ENCODE results near the gene HDAC7. TPM values are rescaled to one million over a fixed set of nuclear protein-coding genes. Genes with fewer than 3 reads are reported as not detected.
A peak's percentile ranks its signal among the peaks of the same experiment; 100 is the strongest.

Gene HDAC7
- 50.0 and 50.4 TPM in 2 replicates for total RNA-seq

DNA sequence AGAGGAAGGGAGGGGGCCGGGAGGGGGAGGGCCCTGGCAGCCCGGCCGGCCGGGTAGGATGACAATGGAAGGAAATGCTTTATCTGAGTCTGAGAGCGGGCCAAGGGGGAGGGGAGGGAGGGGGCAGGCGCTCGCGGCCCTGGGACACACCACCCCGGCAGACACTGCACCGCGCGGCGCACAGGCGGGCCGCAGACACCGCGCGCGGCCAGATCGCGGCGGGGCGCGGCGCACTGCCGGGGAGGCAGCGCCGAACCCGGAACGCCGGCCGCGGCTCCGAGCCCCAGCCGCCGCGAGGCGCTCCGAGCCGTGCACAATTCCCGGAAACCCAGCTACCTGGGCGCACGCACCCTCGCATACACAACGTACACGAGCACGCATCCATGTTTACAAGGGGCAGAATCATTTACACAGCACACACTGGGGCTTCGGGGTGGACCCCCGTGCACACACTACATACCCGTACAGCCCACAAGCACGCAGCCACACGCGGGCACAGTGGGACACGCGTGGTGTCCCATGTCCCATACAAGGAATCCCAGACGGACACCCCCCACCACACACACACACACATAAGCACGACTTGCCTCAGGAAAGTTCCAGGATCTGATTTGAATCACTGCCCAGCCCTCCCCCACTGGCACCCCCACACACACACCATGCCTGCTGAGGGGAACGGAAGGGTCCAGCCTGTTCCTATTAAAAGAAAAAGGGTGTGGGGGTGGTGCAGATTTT is at the start of gene HDAC7:
Gene HDAC7 (minus strand): TSS at position 8 of the 735 bp plus-strand sequence. CDS start 118 bp downstream, outside the sequence.
- no peak for DNase-seq (ENCODE audit: low read depth, low spot score)

DNA sequence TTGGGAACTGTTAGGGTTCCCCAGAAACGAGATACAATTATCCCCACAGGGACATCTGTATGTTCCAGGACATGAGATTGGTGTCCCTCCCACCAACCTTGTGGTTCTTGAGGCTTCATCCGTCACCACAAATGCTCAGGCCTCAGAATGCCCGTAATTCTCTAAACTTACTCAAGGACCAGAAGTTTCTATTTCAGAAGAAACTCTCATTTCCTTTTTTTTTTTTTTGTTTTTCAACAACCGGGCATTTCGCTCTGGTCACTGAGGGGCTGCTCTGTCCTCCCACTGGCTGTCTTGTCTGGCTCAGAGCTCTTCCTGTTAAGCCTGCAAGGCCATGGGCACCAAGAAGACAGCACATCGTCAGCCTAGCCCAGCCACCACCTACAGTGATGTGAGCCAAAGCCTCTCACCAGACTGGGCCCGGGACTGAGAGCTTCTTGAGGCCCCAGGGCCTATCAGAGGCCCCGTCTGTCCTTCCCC is 48.9 kb upstream of the HDAC7 start:
- no peak for DNase-seq (ENCODE audit: low read depth, low spot score)

DNA sequence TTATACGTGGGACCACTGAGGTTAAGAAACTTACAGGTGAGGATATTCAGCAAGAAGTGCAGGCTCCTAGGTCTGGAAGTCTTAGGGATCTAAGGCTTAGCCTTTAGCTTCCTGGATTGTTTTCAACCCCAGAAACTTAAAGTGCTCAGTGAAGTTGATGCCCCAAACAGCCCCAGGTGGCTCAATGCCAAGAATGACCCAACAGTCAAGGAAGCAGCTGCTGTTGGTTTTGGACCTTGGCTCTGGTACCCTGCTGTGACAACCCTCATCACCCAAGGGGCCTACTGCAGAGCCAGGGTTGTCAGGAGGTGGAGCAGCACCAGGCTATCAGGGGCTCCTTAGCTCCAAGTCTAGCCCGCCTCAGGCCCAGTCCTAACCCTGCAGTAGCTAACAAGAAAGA is 48.3 kb upstream of the HDAC7 start:
- DNase-seq (ENCODE audit: low read depth, low spot score): peak; percentile 30

DNA sequence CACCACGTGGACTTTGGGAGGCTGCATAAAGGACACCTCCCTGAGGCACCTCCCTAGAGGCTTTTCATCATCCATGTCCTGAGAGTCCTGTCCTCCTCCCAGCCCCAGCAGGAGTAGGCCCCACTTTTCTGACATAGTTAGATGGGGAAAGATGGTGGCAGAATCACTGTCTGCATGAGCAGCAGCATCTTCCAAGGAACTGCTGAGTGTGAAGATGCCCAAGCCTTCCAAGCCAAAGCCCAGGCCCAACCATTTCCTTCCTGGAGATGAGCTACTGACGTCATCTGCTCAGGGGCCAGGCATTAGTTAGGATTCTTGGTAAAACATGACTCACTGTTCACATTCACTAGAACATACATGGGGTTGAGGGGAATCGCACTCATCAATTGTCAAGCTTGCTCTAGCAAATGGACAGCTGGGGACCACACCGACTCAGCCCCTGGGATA is 47.8 kb upstream of the HDAC7 start:
- DNase-seq (ENCODE audit: low read depth, low spot score): peak; percentile 50

DNA sequence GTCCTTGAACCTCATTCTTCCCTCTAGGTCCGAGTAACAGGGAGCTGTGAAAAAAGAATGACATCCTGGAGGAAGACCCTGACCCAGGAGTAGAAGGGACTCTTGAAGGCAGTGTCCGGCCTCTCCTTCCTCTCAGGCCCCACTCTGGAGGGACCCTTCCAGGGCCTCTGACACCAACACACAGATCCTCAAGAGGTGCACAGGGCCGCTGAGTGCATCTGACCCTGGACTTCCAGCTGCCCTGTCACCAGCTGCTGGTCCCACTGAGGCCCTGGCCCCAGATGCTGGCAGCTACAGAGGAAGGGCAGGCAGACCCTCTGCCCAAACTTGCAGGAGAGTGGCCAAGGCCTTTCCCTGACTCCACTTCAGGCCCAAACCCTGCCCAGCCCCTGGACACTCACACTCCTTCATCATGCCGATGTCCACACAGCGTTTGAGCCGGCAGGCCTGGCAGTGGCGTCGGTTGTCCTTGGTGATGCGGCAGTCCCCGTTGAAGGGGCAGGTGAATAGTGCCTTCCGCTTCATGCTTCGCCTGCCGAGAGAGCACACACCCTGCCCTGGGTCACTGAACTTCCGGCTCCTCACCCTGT is 45.0 kb upstream of the HDAC7 start:
- no peak for DNase-seq (ENCODE audit: low read depth, low spot score)

DNA sequence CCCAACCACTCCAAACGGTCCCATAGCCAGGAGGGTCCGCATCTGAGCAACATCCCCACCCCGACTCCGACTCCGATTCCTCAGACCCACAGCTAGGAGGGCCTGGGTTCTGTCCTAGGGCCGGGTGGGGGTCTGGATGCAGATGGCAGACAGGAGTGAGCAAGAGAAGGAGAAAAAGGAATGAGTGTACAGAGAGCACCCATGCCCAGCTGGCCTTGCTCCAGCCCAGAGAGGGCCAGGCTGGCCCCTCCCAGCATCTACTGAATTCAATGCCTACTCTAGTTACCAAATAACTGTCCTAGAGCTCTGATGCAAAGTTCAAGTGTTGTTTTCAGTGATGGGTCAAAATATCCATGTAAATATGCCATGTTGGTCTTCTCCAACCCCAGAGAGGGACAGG is 44.3 kb upstream of the HDAC7 start:
- DNase-seq (ENCODE audit: low read depth, low spot score): no peak

DNA sequence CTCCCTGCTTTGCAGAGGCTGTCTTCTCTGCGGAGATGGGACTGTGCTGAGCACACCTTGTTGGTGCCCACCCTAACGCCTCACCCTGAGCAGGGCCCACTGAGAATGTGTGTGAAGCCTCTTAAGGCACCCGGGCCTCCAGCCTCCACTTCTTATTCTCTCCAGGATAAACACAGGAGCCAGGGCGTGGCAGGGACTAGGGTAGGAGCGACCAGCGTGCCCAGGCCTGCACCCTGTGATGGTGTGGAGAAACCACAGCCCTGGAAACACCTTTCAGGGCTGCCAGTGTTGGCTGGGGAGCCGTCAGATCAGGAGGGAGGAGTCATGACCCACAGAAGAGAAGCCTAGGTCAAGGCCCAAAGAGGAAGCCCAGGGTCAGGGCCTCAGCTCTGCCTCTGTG is 43.8 kb upstream of the HDAC7 start:
- no peak for DNase-seq (ENCODE audit: low read depth, low spot score)

DNA sequence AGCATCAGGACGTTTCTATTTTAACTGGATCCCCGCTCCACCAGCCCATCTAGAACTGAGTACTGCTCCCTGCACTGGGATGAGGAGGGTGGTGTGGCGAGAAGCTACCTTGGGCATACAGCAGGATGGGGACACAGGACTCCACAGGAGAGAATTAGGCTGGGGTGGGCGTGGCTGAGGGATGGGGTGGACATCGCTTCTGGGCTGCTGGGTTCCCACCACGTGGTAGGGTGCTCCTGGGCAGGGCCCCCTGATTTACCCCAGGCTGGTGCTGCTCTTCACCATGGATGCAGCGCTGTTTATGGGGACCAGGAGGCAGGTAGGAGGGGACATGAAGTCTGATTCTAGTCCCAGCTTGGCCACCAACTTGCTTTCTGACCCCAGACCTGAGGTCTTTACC is 43.2 kb upstream of the HDAC7 start:
- DNase-seq (ENCODE audit: low read depth, low spot score): no peak

DNA sequence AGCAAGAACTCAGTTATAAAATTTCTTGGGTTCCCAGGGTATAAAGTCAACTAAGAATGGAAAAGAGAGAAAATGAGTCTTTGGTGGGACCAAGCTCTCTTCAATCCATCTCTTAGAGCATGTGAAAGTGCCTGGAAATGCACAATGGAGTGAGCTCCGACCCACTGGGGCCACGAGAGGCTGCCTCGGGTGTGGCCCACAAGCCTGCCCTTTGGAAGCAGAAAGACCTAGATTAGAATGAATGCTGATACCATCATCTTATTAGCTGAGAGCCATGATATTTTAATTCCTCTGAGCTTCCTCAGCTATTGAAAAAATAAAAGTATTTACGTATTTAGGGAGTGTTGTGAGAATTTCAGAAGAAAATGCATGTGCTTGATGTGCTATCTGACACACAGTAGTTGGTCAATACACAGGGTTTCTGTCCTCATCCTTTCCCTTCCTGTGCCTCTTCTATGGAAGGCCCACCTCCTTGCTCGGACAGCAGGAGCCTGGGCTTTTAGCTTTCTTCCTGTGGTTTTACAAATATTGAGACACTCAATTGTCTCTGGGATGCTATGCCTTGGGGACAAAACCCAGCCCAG is 42.6 kb upstream of the HDAC7 start:
- no peak for DNase-seq (ENCODE audit: low read depth, low spot score)

DNA sequence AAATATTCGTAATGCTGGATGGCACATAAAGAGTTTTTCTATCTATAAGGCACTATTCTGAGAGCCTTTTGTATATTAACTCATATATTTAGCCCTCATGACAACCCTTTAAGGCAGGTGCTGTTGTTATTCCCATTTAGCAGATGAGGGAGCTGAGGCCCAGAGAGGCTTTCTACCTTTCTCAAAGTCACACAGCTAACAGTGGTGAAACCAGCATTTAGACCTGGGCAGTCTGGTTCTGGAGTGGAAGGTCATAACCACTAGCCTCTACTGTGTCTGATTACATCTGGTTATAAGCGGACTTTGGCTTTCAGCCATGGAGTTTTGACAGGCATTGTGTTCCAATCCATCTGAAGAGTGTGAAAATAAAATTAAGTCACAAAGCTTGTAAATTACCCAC is 41.2 kb upstream of the HDAC7 start:
- no peak for DNase-seq (ENCODE audit: low read depth, low spot score)

DNA sequence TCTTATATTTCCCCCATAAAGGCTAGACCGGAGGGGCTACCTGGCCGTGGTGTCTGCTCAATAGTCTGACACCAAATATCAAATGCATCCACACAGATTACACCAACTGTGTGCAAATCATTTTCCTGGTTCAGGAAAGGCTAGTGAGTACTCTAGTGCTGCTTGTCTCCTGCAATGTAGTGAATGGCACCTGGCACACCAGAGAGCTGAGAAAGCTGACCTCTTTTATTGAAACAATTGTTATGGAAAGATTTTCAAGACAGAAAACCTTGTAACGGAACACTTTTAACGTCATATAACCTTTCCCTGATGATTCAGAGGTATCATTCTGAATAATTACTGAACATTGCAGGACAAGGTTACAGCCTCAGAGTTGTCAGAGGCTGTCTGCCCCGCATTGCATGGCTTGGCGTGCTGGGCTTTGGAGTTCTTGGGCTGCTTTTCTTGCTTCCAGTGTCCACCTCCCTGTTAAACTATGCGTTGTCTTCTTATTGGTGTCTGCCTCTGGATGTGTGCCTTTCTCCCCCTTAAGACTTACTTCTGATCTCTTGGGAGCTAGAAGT is 40.7 kb upstream of the HDAC7 start:
- DNase-seq (ENCODE audit: low read depth, low spot score): no peak

DNA sequence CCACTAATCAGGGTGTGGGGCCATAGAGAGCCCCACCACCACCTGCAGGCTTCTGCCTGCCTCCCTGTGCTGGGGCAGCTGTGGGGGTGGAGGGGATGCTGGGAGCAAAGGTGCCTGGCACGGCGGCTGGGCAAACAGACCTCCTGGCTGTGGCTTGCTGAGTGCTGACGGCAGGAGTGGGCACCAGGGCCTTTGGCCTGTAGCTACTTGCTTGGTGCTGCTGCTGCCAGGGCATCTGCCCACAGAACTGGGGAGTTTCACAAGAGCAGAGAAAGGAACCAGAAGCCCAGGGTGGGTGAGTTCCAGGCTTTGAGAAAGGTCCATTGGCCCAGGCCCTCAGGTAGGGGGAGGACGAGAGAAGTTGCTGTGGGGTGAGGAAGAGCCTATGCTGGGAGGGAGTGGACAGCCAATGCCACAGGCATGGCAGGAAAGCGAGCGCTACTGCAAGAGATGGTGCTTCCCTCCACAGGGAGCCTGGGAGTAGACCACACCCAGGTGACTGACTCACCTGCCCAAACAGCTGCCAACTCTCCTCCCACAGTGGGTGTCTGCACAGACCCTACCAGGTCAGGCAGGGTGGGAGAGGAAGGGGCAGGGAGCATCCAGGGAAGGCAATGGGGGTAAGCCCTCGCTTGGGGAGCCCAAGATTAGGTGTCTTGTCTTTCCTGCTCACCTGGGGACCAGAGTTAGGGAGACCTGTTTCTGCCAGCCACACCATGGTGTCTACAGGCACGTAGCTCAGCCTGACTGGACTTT is 39.0 kb upstream of the HDAC7 start:
- no peak for DNase-seq (ENCODE audit: low read depth, low spot score)

DNA sequence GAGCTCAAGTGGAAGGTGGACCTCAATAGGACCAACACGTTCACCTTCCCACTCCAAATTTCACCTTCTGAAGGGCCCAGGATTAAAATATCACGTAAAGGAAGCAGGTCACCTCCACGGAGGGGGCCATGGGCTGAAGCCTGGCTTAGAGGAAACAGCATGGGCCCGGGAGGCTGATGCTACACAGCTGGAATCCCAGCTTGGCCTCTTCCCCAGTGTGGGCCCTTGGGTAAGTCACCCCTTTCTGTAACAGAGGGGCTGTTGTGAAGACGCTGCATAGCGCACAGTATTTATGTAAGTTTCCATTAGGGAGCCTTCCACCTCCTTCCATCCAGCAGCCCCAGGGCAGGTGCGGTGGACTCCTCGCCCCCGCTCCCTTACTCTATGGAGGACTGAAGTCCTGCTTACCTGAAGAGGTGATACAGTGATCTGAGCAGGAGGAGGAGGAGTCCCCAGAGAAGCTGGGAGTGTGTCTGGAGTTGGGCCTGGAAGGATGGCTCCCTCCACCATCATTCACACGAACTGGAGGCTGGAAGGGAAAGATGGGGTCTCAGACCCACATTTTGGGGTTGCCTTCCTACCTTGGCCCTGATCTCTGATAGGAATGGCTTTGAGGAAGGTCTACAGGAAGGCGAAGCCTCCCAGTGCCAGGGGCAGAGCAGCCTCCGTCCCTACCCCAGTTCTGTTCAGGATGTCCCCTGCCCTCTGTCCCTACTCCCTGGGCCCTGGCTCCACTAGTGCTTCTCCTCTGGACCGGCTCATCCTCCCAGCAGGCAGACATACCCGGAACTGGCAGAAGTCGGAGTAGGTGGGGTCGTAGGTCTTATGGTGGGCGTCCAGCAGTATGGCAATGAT is 37.2 kb upstream of the HDAC7 start:
- DNase-seq (ENCODE audit: low read depth, low spot score): no peak

DNA sequence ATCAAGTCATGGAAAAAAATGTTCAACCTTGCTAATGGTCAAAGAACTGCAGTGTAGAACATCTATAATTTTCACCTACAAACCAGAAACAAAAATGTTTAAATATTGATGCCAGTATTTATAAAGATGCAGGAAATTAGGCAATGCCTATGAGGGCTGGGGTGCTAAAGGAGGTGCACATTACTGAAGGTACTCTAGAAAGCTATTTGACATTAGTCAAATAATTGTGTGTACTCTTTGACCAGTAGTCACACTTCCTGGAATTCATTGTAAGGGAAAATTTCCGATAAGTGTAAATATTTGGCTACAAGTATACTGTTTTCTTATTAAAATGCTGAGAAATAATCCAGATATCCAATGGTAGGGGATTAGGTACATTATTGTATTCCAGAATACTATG is 36.4 kb upstream of the HDAC7 start:
- DNase-seq (ENCODE audit: low read depth, low spot score): no peak

DNA sequence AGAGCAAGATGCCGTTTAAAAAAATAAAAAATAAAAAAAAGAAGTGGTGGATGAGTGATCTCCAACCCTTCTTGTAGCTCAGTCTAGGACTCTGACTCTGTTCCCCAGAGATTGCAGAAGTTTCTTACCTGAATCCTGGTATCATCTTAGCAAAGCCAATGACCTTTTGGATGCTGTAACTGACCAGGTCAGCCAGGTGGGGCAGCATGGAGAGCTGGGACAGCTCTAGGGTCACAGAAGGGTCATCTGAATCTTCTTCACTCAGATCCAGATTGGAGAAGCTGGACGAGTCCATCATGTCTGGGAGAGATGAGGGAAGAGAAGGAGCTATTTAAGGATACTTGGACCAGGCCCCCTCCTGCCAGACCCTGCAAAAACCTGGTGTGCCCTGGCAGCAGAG is 35.8 kb upstream of the HDAC7 start:
- no peak for DNase-seq (ENCODE audit: low read depth, low spot score)

DNA sequence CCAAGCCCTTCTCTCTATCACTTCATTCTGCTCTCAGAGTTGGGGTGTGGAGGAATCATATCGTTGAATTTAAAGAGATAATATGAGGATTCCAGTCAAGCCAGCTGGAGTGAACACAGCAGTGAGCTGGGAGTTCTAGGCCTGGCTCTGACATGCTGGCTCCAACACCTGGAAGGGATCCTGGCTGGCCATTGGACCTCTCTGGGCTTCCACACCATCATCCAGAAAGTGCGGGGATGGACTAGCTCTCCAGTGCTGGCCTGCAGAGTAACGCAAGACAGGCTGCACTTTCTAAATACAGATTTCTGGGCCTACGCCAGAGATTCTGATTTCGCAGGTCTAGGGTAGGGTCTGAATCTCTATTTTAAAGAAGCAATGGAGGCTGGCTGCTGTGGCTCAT is 34.8 kb upstream of the HDAC7 start:
- DNase-seq (ENCODE audit: low read depth, low spot score): no peak

DNA sequence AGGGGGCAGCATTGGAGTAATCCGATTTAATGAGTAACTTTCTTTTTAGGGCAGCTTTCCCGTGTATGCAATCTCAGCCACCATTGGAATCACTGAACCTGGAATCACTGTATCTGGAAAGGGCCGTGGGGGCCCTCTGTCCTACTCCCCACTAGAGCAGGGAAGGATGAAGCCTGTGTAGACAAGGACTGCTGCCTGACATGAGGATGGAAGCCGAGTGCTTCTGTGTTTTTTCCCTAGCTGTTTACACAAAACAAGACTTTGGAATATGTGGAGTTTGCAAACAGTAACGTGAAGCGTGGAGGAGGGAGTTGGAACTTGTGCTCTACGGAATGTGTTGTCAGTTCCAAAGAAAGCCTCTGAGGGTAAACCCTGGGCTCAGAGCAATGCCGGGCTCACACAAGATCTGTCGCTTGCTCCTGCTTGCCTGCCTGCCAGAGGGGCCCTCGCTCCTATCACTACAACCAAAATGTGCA is 32.4 kb upstream of the HDAC7 start:
- DNase-seq (ENCODE audit: low read depth, low spot score): no peak

DNA sequence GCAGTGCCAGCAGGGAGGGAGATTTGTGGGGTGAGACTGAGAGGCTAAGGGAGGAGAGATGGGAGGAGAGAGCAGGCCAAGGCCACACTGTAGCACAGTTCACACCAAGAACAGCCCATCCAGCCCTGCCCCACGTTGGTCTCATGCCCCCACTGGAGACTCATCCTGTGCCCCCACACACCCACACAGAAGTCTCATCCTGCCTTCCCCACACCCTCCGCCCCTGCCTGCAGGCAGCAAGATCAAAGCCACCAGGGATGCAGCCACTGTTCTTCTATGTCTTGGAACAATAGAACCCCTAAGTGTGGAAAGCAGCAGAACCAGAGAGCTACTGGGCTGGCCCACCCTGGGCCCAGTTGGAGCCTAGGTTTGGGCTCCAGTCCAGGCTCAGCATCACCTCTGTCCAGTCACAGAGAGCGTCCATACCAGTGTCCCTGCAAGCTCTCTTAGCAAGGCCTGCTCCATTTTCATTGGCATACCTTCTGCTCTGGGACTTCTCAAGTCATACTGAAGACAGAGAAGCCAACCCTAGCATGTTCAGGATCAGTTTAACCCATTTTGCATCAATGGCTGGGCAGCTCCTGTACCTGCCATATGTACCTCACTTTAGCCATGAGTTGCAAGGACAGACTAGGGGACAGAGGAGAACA is 31.7 kb upstream of the HDAC7 start:
- DNase-seq (ENCODE audit: low read depth, low spot score): no peak

DNA sequence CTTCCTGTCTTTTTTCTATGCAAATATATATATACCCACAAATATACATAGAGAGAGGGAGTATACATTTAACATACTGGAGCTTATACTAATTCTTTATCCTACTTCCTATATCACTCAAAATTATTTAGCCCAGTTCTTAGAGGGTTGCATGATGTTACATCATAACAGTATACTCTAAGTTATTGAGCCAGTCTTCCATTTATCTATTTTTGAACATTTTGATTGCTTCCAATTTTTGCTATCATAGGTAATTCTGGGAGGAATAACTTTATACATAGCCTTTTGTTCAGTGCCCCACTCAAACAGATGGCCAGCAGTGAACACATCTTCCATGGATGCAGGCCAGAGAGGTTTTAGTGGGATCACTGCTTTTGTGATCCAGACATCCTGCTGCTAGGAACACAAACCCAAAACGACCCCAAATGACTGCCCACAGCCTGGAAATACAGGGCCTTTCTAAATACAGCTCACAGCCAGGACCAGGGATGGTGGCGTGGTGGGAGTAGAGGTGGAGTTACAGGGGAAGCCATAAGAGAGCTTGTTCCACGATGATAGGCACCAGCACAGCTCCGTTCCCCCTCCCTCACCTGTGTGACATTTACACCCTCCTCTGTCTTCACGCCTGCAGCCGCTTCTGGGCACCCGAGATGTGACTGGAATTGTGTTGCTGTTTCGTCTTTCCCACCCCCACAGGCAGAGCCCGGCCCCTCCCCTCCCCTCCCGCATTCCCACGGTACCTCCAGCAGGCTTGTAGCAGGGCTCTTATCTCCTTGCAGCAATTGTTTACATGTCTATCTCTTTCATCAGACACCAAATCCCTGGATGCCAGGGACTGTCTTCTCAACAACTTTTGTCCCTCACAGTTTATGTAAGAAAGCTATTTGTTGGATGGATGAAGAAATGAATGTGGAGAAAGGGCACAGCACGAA is 30.7 kb upstream of the HDAC7 start:
- no peak for DNase-seq (ENCODE audit: low read depth, low spot score)
